T-helper 1 cell (primary cell): ENCODE measurements around the gene WDR62.

Experiments used
- DNase-seq, 5 donors: peaks; one replicate each; pipeline ENCODE4 v3.0.0-alpha.2; 2012 to 2020

Gene WDR62

DNA sequence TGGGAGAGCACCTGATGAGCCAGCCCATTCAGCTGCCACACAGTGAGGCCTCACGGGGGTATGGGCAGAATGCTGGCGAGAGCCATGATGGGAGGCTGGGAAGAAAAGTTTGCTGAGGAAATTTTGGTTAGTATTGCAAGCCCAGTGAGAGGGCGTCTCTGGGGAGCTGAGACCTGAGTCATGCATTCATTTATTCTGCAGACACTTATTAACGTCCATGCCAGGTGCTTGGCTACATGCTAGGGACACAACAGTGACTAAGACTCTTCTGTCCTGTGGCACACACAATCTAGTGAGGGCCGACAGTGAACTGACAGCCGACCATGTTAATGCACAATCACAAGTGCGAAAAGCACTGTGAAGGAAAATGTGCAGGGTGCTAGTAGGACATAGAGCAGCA is 27.2 kb downstream of the WDR62 start:
- no peak for DNase-seq

GRCh38 chr19:36082916-36083315 is 28.2 kb downstream of the WDR62 start:
- no peak for DNase-seq

DNA sequence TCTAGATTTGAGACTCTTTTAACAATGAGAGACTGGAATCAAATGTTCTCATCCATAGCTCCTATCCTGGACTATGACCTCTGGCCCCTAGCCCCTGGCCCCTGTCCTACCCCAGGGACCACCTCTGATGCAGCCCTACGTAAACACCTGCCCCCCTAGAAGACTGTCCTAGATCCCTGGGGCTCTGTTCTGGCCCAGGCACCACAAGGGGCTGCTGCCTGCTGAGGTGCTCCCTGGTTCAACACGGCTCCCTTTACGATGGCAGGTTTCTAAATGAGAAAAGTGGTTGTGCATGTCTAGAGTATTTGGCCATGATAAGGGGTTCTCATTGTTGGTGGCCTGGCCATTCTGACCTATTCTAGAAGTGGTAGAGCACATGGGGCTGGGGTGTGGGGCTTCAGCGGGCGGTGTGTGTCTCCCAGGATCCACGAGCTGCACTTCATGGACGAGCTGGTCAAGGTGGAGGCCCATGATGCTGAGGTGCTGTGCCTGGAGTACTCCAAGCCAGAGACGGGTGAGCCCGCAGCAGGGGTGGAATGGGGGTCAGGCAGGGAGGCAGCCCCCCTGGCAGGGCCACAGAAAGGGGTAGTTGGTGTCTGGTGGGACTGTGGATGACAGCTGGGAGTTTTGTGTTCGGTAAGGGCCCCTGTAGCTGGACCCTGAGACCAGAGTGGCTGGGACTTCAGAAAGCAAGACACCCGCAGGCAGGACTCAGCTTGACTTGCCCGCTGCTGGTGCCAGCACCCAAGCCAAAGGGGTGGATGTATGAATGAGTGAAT is 29.7 kb downstream of the WDR62 start:
- DNase-seq: no peak

DNA sequence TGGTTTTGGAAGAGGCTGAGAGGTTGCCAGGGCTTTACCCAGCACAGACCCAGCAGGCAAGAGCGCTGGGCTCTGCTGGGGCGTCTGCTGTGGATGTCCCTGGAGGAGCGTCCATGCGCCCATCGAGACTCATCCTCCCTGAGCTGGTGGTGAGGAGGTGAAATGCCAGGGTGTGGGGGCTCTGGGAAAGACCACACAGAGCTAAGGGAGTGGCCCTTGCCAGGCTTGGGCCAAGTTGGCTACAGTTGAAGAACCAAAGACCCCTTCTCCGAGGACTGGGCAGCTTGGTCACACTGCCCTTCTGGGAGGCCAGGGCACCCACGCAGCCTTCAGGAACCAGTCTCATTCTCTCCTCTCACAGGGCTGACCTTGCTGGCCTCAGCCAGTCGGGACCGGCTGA is 31.6 kb downstream of the WDR62 start:
- DNase-seq: no peak

DNA sequence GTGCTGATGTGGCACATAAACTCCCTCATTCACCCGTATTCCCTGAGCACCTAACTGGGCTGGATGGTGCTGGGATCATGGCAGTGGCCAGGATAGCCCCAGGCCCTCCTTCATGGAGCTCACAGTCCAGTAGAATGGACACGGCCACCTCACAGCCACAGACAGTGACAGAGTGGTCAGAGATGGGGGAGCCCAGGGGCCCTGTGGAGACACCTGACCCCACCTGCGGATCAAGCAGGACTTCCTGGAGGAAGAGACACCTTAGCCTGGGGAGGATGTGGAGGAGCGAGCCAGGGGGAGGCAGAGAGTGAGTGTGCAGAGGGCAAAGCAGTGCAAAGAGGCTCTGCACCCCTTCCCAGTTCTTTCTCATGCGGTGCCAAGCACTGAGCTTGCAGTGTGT is 35.1 kb downstream of the WDR62 start:
- DNase-seq: no peak

- DNase-seq: no peak
Observed at GRCh38 chr19:36090910-36091695, 36.4 kb downstream of the WDR62 start.

- DNase-seq: no peak
Observed at GRCh38 chr19:36092566-36092965, 37.9 kb downstream of the WDR62 start.

DNA sequence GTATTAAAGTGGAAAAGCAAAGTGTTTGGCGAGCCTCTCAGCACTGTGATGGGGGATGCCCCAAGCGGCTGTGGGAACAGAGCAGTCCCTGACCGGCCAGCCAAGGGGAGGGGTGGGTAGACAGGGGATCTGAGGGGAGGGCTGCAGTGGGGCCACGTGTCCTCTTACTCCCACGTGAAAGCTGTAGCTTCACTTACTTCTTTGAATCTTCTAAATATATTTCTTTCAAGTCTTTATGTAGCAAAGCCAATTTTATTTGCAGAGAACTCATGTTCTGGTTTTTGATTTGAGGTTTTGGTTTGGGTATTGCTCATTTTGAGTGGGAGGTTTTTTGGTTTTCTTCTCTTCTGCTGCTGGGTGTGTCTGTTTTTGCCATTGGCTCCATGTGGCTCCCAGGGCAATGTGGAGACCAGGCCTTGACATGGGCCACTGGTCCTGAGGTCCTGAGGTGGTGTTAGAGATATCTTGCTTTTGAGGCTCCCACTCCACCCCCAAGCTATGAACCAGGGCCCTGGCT is 38.5 kb downstream of the WDR62 start:
- no peak for DNase-seq

DNA sequence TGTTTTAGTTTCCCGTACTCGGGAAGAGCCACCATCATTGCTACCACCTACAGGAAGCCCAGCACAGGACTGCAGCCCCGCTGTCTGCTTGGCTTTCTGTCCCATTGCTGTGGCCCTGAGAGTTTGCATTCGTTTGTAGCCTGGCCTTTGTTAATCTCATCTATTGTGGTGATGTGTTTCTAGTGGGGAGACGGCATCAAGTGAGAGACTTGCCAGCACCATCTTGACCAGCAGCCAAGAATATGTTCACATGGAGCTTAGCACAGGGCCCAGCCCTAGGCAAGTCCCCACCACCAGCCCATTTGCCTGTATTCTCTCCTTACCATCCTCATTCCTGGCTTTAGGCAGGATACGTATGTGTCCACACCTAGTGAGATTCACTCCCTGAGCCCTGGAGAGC is 39.0 kb downstream of the WDR62 start:
- no peak for DNase-seq

DNA sequence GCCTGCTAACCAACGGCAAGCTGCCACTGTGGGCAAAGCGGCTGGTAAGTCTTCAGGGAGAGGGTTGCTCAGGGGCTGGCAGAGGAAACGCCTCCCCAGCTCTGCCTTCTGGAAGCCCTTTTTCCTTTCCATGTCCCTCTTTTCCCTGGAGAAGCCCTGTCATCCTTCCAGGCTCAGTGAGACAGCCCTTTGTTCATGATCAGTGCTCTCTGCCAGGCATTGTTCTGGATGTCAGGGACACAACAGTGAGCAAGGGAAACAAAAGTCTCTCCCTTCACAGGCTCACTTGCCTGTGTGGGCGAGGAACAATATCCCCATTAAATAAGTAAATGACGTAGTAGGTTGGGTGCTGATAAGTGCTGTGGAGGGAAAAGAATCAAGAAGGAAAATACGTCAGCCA is 42.3 kb downstream of the WDR62 start:
- no peak for DNase-seq

DNA sequence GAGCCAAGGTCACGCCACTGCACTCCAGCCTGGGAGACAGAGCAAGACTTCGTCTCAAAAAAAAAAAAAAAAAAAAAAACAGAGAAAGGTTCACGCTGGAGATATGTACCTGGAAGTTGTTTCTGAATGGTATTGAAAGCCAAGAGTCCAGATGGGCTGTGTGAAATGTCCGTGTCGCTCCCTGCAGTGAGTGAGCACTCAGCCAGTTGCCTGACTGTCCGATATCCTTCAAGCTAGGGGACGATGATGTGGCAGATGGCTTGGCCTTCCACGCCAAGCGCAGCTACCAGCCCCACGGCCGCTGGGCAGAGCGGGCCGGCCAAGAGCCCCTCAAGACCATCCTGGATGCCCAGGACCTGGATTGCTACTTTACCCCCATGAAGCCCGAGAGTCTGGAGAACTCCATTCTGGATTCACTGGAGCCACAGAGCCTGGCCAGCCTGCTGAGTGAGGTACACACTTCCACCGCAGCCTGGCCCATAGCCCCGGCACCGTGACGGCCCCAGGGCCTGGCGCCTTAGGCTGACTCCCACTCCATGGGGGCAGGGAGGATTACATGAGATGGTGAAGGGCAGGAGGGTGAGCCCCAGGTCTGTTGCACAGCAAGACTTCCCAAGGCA is 44.6 kb downstream of the WDR62 start:
- DNase-seq: no peak

DNA sequence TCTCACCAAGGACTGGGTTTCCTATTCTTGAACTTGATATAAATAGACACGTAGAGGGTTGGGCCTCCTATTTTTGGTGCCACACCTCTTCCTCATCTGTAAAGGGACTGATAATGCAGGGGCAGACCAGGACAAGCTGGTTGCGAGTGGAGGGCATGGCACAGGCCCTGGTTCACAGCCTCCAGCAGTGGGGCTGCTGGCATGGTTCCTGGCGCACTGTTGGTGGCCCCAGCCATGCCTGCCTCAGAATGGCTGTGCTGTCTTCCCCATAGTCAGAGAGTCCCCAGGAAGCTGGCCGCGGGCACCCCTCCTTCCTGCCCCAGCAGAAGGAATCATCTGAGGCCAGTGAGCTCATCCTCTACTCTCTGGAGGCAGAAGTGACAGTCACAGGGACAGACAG is 45.8 kb downstream of the WDR62 start:
- DNase-seq: no peak

GRCh38 chr19:36101550-36102327 is 47.0 kb downstream of the WDR62 start:
- DNase-seq: no peak

DNA sequence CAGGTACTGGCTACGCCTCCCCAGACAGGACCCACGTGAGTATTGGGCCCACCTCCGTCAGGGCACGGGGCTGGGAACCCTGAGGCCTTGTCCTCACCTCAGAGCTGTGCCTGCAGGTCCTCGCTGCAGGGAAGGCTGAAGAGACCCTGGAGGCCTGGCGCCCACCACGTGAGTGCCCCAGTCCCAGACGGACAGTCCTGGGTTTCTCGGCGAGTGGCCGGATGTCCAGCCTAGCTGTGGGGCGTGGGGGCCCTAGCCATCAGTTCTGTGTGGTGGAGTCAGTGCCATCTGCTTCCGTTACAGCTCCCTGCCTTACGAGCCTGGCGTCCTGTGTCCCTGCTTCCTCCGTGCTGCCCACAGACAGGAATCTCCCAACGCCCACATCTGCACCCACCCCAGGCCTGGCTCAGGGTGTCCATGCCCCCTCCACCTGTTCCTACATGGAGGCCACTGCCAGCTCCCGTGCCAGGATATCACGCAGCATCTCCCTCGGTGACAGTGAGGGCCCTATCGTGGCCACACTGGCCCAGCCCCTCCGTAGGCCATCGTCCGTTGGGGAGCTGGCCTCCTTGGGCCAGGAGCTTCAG is 48.4 kb downstream of the WDR62 start:
- no peak for DNase-seq

DNA sequence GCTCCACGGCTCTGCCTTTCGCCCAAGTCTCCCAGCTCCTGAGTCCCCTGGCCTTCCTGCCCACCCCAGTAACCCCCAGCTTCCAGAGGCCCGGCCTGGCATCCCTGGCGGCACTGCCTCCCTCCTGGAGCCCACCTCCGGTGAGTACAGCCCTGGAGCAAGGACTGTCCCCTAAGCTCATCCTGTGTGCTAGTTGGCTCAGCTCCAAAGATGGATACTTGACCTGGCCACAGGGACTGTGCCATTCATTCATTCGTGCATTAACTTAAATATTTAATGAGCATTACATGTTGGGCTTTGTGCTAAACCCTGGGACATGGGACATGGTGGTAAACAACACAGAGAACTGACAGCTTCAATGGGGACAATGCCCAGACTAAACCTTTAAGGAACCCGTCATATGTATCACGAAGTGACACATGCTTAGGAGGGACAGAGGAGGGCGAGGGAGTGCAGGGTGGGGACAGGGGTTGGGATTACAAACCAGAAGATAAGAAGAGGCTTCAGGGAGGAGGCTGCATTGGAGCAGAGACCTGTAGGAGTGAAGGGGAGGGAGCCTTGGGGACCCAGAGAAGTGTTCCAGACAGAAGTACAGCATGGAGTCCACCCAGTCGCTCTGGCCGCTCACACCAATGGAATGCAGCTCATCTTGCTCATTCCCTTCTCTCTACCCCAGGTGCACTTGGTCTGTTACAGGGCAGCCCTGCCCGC is 49.3 kb downstream of the WDR62 start:
- no peak for DNase-seq

- DNase-seq: no peak
Observed at GRCh38 chr19:36106441-36106840, 51.7 kb downstream of the WDR62 start.

- no peak for DNase-seq
Observed at GRCh38 chr19:36106991-36107390, 52.3 kb downstream of the WDR62 start.

GRCh38 chr19:36108684-36109083 is 54.0 kb downstream of the WDR62 start:
- DNase-seq: no peak

DNA sequence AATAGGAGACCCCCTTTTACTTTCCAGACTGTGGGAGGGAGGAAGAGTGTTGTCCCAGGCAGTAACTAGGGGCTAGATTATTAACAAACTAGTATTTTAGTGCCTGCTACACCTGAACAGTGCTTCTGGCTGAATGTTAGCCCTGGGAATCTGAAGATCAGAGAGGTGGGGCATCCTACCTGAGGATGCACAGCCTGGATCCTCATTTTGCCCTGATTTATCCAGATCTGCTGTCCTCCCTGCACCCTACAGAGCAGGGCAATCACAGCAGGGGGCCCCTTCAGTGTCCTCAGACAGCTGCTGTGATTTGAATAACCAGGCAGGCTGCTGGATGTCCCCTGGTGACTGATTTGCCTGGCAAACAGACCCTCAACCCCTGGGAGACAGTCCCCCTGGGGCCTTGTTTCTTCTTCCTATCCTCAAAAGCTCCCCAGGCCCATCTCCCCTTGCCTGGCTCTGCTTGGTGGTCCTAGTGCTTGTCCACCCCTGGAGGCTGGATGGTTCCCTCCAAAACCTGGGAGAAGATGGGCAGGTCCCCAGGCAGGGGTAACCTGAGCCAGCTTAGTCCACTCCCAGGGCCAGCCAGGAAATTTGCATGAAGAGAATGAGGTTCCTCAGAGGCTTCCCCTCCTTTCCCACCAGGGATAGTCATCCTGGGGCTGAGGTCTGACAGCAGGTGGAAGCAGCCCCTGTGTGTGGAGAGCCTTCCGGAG is 55.9 kb downstream of the WDR62 start, which contains the start of gene OVOL3:
OVOL3 (plus strand) TSS at position 657 of the 713 bp plus-strand sequence. CDS start 60 bp downstream, outside the sequence.
- DNase-seq: no peak

DNA sequence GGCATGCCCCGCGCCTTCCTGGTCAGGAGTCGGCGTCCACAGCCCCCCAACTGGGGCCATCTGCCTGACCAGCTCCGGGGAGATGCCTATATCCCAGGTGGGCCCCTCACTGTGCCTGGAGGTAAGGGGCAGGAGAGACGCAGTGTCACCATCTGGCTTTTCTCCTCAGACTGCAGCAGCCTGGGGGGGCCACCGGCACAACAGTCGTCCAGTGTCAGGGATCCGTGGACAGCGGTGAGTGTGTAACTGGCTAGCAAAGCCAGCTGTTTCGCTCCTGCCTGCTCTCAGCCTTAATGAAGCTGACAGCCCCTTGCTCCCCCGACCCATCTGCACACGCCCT is 56.5 kb downstream of the WDR62 start:
- DNase-seq: no peak

DNA sequence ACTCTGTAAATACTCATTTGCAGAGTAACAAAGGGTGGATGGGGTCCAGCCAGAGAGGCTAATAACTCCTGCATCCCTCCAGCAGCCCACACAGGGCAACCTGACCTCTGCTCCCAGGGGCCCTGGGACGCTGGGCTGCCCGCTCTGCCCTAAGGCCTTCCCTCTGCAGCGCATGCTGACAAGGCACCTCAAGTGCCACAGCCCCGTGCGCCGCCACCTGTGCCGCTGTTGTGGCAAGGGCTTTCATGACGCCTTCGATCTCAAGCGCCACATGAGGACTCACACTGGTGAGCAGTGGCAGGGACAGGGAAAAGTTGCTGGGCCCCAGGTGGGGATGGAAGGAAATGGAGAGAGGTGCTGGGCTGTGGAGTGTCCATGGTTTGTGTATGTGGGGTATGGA is 58.0 kb downstream of the WDR62 start:
- no peak for DNase-seq
